SK-MEL-5 (cell line): Measurements from ENCODE around the gene IGF2R. TPM values are rescaled to one million over a fixed set of nuclear protein-coding genes. Genes with fewer than 3 reads are reported as not detected.
"Not testable (repeated sequence)": the region's sequence is repeated elsewhere in the genome, so short reads cannot be mapped to it uniquely, and the experiment has no call there.

Experiments
- DNase-seq: peaks from one replicate; pipeline ENCODE4 v3.0.0-alpha.2; 2016; ENCODE audit warnings: low read depth, low spot score
- in situ Hi-C: cut with HindIII; loops from 2 replicates; pipeline ENCODE4 v1.10.0; 2016; ENCODE audit warnings: low sequenced_read_pairs, high pct_unique_total_duplicates, low pct_unique_long_range_greater_than_20kb
- total RNA-seq: library from RNA; depleted of rRNA; stranded (reverse); fragments of >200 nt; shearing (Covaris generic); gene quantifications from 2 replicates; pipeline ENCODE4 v1.2.3, GENCODE V29; 2014

IGF2R gene
- total RNA-seq, 1 experiment from 2014 or later: 63.4 TPM

DNA sequence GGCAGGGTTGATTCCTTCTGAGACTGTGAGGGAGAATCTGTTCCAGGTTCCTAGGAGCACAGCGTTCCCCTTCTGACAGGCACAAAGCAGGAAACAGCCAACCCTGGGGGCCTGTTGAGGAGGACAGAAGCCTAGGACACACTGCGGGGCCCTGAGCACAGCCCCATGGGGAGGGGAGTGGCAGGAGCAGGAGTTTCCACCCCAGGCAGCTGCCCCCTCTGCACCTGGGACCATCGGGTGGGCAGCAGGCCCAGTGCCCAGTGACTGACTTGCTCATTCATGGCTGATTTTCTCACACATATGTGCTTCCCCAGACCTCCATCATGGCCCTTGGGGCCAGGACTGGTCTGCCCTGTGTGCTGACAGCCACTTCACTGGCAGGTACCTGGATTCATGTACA, 146.5 kb downstream of the IGF2R start:
- in situ Hi-C loops: no loop called here

GRCh38 chr6:160116411-160116810, 147.5 kb downstream of the IGF2R start:
- DNase-seq: no peak
- in situ Hi-C loops: no loop called here

More for the DNA sequence above, 146.5 kb downstream of the IGF2R start:
- no peak for DNase-seq

DNA sequence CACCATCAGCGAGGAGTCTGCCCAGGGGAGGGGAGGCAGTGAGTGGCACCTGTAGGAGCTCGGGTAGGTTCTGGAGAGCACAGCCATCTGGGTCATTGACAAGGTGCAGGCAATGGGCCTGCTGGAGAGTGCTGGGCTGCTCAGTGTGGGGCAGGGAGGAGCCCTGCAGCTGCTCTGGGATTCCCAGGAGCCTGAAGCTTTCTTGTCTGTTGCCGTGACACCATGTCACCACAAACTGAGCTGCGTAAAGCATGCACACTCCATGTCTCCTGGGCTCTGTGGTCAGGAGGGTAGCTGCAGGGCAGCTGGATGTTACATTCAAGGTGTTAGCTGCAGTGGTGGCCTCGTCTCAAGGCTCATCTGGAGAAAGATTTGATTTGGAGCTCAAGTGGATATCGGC, 148.3 kb downstream of the IGF2R start:
- in situ Hi-C loops: no loop called here
- no peak for DNase-seq

GRCh38 chr6:160118620-160119229, 149.8 kb downstream of the IGF2R start:
- no peak for DNase-seq
- in situ Hi-C loops: no loop called here

GRCh38 chr6:160120087-160120486, 151.2 kb downstream of the IGF2R start:
- in situ Hi-C loops: no loop called here
- DNase-seq: no peak

DNA sequence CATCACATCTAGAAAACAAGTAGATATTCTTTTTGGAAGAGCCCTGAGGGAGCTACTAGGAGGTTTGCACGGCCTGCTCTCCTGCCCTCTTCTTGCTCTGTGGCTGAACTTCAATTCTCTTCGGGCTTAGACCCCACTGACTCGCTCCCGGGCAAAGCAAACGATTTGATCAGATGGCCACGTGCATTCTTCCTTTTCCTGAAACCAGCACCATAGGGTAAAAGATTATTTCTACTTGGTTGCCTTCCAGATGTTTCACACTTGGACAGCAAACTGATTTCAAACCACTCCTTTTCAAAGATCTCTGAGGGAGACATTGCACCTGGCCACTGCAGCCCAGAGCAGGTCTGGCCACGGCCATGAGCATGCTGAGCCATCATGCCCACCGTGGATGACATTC, 152.7 kb downstream of the IGF2R start, which contains the start of gene SLC22A1:
Gene SLC22A1 (plus strand): TSS at position 258 of the 400 bp plus-strand sequence. CDS start 121 bp downstream, at position 379.
- in situ Hi-C loops: no loop called here
- DNase-seq: no peak

DNA sequence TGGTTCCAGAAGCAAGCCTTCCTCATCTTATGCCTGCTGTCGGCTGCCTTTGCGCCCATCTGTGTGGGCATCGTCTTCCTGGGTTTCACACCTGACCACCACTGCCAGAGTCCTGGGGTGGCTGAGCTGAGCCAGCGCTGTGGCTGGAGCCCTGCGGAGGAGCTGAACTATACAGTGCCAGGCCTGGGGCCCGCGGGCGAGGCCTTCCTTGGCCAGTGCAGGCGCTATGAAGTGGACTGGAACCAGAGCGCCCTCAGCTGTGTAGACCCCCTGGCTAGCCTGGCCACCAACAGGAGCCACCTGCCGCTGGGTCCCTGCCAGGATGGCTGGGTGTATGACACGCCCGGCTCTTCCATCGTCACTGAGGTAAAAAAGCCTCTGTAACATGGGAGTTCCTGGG, 153.1 kb downstream of the IGF2R start:
- no peak for DNase-seq
- in situ Hi-C loops: no loop called here

DNA sequence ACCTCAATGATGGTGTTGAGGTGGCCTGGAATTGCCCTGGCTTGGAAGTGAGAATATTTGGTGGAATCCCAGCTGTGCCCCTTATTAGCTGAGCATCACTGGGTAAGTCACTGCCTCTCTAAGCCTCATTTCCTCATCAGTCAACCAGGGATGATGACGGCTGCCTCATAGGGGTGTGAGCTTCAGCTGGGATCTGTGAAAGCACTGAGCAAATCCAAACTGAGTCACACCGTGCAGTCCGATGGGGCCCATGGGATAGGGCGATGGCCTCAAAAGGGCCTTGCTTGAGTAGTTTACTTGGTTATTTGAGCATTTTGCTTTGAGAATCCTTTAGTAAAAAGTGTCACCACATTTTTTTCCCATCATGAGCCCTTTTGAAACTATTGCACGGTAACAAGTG, 153.9 kb downstream of the IGF2R start:
- DNase-seq: no peak
- in situ Hi-C loops: no loop called here

- no peak for DNase-seq
- in situ Hi-C loops: no loop called here
Measured at GRCh38 chr6:160124007-160124406, 155.1 kb downstream of the IGF2R start.

DNA sequence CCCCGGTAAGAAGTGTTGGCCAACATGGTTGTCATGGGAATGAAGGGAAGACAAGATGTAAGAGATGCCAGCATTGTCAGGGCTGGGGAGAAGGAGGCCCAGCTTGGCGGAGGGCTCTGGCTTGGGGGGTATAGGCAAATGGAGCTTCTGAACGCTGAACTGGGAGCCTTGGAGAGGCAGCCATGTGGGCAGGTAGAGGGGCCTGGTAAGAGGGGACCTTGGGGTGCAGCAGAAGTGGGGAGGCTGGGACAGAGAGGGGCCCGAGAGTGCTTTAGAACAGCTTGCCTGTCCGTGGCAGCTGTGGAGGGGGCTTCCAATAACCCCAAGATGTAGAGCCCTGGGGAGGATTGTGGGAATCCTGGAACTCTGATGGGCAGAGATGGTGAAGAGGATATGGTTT, 155.7 kb downstream of the IGF2R start:
- DNase-seq: no peak
- in situ Hi-C loops: no loop called here

DNA sequence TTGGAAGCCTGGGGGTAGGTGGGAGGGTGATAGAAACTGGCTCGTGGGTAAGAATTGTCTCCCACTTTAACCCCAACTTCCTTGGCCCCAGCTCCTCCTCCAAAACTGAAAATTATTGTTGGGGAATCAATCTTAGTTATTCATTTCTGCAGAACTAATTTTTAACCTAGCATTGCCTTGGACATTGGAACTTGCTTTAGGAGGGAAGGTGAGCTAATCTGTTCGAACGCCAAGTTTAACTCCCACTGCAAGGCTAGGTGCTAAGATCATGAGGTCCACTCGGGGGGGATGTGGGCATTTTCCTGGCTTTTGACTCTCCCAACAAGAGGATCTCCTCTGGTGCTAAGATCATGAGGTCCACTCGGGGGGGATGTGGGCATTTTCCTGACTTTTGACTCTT, 156.2 kb downstream of the IGF2R start:
- in situ Hi-C loops, DNase-seq: not testable (repeated sequence)

DNA sequence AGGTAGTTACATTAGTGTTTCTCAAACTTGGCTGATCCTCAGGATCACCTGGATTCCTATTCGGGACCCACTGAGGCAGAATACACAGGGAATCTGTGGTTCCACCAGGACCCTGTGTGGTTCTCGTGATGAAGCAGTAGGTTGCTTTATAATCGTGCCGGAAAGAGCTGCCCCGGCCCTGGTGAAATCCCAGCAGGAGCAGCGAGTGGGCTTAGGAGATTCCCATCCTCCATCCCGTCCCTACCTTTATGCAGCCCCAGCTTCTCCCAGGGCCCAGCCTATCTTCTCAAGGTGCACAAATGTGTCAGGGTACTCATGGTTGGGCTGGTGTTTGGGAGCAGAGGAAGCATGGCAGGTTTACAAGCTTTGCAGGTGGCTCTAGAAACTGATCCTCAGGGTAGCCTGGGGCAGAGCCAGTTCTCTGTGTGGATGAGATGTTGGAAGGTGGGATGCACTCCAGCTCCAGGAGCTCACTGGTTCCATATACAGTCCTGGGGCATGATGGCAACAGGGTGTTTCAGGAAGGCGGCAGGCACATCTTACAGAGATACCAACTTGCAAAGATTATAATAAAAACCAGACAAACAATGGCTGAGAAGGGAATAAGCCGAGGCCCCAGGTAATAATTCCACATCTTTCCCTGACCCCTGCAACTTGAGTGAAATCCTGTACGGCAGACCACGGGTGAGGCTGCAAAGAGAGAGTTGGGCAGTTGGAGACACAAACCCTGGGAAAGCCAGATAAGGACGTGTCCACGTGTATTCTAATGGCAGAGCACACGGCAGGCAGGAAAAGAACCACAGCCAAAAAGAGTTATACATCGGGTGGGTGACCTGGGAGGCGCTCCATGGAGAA, 158.6 kb downstream of the IGF2R start:
- in situ Hi-C loops: no loop called here
- no peak for DNase-seq

GRCh38 chr6:160128125-160128683, 159.3 kb downstream of the IGF2R start:
- DNase-seq: no peak
- in situ Hi-C loops: no loop called here

DNA sequence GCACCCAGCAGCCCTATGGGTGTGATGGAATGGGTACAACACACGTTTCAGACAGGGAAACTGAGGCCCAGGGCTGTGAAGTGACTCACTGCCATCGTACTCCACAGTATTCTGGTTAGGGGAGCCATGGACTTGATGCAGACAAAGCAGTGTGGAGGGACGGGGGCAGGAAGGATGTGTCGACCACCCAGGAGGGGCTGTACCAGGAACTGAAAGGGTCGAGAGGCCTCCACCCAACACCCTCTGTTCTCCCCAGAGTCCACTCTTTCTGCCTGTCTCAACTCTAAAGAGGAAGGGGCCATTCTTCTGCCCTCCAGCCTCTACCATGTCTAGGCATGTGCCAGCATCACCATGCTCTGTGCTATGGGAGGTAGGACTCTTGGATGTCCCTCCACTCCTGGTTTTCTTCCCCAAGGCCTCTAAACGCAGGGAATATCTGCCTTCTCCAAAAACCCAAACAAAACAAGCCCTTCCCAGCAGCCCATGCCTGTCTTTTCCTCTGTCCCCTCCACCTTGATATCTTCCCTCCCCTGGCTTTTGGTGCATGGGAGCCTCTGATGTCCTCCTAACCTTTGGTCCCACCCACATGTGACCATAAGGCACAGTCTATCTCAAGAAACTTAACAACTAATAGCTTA, 160.1 kb downstream of the IGF2R start:
- in situ Hi-C loops: no loop called here
- no peak for DNase-seq

DNA sequence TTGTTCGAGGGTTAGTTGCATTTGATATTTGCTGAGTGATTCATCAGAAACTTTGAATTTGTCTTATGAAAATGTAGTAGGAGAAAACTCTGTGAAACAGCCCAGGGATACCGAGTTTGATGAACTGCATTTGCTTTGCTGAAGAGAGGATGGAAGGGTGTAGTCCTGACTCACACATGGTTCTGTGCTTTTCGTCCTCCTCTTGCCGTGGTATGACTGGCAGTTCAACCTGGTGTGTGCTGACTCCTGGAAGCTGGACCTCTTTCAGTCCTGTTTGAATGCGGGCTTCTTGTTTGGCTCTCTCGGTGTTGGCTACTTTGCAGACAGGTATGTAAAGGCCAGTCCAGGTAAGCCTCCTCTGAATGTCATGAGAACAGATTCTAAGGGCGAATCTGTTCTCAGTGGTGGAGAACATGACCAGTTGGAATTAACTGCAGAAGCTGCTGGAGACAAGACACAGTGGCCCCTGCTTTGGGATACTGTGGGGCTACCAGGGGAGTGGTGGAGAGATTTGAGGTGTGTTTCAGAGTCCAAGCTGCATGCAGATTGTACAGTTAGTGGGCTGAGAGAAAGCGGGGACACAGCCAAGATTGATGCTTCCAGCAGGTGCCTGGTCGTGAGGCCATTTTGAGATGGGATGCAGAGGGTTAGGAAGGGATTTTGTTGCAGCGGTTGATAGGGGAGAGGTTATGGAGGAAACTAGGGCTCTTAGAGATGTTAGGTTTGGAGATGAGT, 161.2 kb downstream of the IGF2R start:
- in situ Hi-C loops: no loop called here
- no peak for DNase-seq

- DNase-seq: no peak
- in situ Hi-C loops: no loop called here
Measured at GRCh38 chr6:160130729-160131484, 162.0 kb downstream of the IGF2R start.

GRCh38 chr6:160131636-160132296, 162.9 kb downstream of the IGF2R start:
- no peak for DNase-seq
- in situ Hi-C loops: no loop called here
